GM12864 (cell line): Measurements from ENCODE around the gene INPP4B.

Experiments
- DNase-seq: peaks from one replicate; pipeline ENCODE4 v3.0.0-alpha.2; 2011; ENCODE audit warnings: low read depth
- H3K4me3 ChIP-seq: 2 replicates; pipeline ENCODE4 v1.5.1; 2011; ENCODE audit warnings: mild to moderate bottlenecking, low read depth, low read length, control low read depth
- TF ChIP-seq, protein P1 (sequence below): IDR thresholded peaks from 2 replicates; pipeline ENCODE4 v1.5.1; 2011; ENCODE audit warnings: low read depth, mild to moderate bottlenecking, moderate library complexity, low read length, control low read depth, inconsistent platforms; ENCODE audit errors: missing control alignments

INPP4B gene

DNA sequence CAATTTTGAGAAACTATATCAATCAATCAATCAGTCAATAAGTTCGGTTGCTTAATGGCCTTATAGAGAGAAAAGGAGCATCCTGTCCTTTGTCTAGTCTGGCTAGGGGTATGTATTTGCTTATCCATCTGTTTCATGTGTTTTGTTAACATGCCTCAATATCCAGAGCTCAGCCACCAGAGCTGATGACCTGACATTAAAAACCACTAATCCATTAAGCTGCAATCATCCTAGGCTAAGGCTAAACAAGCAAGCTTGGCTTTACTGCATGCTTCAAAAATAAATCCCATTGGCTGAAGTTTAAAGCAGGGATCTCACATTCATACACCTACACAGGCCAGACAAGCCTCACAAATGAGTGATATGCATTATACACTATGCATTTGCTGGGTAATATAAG, 139.7 kb downstream of the INPP4B start:
- TF ChIP-seq, protein P1, sequence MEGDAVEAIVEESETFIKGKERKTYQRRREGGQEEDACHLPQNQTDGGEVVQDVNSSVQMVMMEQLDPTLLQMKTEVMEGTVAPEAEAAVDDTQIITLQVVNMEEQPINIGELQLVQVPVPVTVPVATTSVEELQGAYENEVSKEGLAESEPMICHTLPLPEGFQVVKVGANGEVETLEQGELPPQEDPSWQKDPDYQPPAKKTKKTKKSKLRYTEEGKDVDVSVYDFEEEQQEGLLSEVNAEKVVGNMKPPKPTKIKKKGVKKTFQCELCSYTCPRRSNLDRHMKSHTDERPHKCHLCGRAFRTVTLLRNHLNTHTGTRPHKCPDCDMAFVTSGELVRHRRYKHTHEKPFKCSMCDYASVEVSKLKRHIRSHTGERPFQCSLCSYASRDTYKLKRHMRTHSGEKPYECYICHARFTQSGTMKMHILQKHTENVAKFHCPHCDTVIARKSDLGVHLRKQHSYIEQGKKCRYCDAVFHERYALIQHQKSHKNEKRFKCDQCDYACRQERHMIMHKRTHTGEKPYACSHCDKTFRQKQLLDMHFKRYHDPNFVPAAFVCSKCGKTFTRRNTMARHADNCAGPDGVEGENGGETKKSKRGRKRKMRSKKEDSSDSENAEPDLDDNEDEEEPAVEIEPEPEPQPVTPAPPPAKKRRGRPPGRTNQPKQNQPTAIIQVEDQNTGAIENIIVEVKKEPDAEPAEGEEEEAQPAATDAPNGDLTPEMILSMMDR: no peak
- no peak for DNase-seq
- no peak overlapping the region for H3K4me3 ChIP-seq

DNA sequence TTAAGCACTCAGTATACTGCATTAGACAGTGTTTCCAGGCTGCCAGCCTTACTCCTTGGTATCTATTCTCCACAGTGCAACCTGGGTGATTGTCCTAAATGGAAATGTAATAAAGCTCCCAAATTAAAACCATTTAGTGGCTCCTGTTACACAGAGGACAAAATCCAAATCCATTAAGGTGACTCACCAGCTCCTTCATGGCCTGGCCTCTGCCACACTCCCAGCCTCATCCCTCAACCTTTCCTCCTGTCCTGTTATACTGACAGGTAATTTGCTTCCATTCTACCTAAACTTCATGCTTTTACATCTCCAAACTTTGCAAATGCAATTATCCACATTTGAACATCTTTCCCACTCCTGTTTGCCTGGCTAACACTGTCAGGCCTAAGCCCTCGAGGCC, 140.3 kb downstream of the INPP4B start:
- DNase-seq: no peak
- no peak overlapping the region for H3K4me3 ChIP-seq
- TF ChIP-seq, protein P1: no peak

DNA sequence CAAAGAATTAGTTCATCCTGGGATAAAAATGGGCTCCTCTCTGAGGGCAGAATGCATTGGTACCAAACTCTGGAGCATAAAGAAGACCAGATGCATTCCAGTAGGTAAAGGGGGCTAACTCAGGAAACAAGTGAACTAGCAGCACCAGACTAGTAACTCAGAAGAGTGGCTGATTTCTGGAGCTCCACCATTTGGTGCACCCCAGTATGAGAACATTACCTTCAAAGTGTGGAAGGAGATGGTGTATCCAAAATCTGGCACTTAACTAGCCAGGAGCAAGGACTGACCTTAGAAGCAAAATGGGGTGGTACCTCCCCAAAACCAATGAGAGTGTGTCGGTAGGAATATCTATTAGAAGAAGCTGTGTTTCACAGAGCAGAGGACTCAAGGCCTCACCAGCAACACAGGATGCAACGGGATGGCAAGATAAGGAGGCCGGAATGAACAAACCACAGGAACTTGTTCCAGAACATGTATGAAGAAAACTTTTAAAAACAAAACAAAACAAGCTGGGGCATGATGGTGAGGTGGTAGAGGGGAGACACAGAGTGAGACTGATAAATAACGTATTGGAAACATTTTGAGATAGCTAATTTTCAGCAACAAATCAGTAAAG, 142.3 kb downstream of the INPP4B start:
- TF ChIP-seq, protein P1: no peak
- no peak for DNase-seq
- no peak overlapping the region for H3K4me3 ChIP-seq

DNA sequence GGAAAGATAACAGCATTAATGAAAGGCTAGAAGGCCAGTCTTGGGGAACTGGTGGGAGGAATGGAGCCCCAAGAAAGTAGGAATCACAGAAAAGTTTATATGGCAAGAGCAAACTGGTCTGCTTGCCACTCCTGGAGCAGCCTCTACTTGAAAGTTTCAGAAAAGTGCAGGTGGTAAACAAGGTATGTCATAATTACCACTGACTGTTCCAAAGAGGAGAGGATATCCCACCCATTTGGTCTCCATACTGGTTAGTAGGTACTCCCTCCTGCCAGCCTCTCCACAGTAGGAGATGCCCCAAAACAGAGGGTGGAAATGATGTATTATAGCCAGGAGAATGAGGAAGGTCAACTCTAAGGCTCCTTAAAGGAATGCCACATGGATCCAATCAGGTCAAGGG, 145.1 kb downstream of the INPP4B start:
- TF ChIP-seq, protein P1: no peak
- DNase-seq: no peak
- H3K4me3 ChIP-seq: no peak overlapping the region

DNA sequence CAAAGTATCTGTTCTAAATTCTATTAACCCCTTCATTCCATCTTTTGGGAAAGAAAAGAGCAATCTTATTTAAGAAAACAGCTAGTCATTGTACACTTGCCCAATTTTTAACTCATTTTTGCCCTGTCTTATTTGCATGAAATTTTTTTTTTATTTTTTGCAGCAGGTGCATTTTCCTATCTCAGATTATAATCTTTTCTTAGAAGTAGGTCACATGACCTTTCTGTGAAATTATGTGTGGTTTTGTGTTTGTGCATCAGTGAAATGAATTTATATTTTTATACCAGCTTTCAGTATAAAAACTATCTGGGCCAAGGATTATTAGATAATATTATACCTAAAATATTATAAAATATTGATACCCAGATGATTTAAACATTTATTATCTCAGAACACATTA, 145.6 kb downstream of the INPP4B start:
- DNase-seq: no peak
- no peak overlapping the region for H3K4me3 ChIP-seq
- TF ChIP-seq, protein P1: no peak

DNA sequence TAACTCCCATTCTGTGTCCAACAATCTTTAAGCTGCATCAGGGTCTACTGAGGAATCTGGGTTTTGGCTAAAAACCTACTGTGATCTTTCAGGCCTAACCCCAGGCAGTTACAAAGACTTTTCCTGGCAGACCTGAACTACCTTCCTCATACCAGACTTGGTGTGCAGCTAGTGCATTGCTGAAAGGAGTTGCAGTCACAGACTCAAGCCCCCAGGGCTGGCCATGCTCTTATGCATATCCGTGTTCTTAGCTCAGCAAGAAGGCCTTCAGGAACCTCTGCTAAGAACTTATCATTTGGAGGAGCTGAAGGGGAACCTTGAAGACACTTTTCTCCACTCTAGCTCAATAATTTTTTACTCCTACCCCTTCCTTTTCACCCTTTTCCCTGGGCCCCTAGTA, 147.5 kb downstream of the INPP4B start:
- no peak for DNase-seq
- TF ChIP-seq, protein P1: no peak

DNA sequence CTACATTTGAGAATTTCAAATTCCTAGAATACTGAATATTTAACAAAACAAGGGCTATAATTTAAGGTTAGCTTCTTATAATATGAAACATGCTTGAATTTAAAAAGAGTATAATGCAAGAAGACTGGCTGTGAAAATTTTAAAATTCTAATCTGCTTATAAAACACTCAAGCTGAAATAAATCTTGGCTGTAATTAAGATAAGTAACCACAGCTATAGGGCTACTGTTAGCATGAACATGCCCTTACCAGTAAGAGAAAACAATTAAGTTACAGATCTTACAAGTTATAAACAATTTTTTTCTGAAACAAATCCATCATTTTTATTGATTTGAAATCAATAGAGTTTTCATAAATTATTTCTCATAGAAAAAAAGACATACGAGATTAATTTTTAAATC, 148.2 kb downstream of the INPP4B start:
- TF ChIP-seq, protein P1: no peak
- no peak for DNase-seq
- H3K4me3 ChIP-seq: no peak overlapping the region

More for the DNA sequence above, 147.5 kb downstream of the INPP4B start:
- H3K4me3 ChIP-seq: no peak overlapping the region
